ENCODE data around the gene MGAT4A. TPM values are rescaled to one million over a fixed set of nuclear protein-coding genes. Genes with fewer than 3 reads are reported as not detected.

MGAT4A gene
- total and polyA plus RNA-seq, 2 of the 8 experiments (the other 6 are each of a cell fraction or from before 2014, with no cell fraction given): 1.4 to 7.7 TPM

GRCh38 chr2:98764499-98764898, 33.6 kb upstream of the MGAT4A start:
- H3K79me2 ChIP-seq (ENCODE audit: control insufficient read depth in 1 of 2, insufficient read depth in 2 of 2, low read length in 2 of 2): no peaks in the 10 kb centered on the region
- no peaks in the 10 kb centered on the region for H3K23me2 ChIP-seq (ENCODE audit: low read depth, low read length)
- H3K36me3 ChIP-seq (ENCODE audit: control insufficient read depth in 2 of 4, insufficient read depth in 4 of 4, low read length in 3 of 4): no peaks in the 10 kb centered on the region
- no peak overlapping the region for H3K27ac ChIP-seq (ENCODE audit: low read depth, low read length)
- H3K4me3 ChIP-seq (ENCODE audit: extremely low read depth in 1 of 4, insufficient read depth in 2 of 4, low read depth in 3 of 4, low read length in 4 of 4): no peak overlapping the region
- H2BK12ac ChIP-seq (ENCODE audit: low read depth, low read length): no peak overlapping the region
- no peak overlapping the region for H3K4ac ChIP-seq (replicated peaks; ENCODE audit: insufficient read length, low read depth, low read length)
- POLR2A ChIA-PET (ENCODE audit: partially characterized antibody): no interaction called here
- no peaks in the 10 kb centered on the region for H3K9me3 ChIP-seq (ENCODE audit: insufficient read depth in 2 of 2, low read depth in 1 of 2, low read length in 1 of 2)
- no peak overlapping the region for H3K23ac ChIP-seq (ENCODE audit: insufficient read length)
- H3K18ac ChIP-seq (ENCODE audit: extremely low read depth, low read length): no peak overlapping the region
- no peaks in the 10 kb centered on the region for H3K27me3 ChIP-seq (replicated peaks in 1 of 4; ENCODE audit: control insufficient read depth in 3 of 4, extremely low read depth in 1 of 4, insufficient read depth in 3 of 4, low read length in 3 of 4)
- FAIRE-seq (no peak), DNase-seq (ENCODE audit: low read depth in 1 of 2, low spot score in 2 of 2) (no peak)
- H3K56ac ChIP-seq (replicated peaks; ENCODE audit: insufficient read length, low read depth, low read length): no peak overlapping the region
- no peak overlapping the region for H2BK15ac ChIP-seq (ENCODE audit: low read length)
- H4K91ac ChIP-seq (replicated peaks; ENCODE audit: insufficient read length, low read length): no peak overlapping the region
- no peak overlapping the region; the same call in 1 of the 2 replicates for H4K8ac ChIP-seq (ENCODE audit: extremely low read depth, insufficient read depth, low read length)
- 85% methylated on average over 4 of the region's 4 CpGs; no CpG with 5 or more reads in 1 of the 2 experiments for WGBS, 2 experiments (ENCODE audit: extremely low coverage in 1 of 2, insufficient coverage in 1 of 2, insufficient read length in 1 of 2, insufficient replicate concordance in 2 of 2, low coverage in 1 of 2, low lambda C conversion rate in 2 of 2, missing lambda C conversion rate in 1 of 2)
- no peak for TF ChIP-seq RXRA (IDR thresholded peaks at IDR 0.05; ENCODE audit: insufficient read depth, low read depth, low read length)
- TF ChIP-seq NRF1 (IDR thresholded peaks at IDR 0.05; ENCODE audit: low read depth, low read length): no peak
- no peak for TF ChIP-seq USF2 (IDR thresholded peaks at IDR 0.05; ENCODE audit: low read length)
- no peak for TF ChIP-seq TAF1 (IDR thresholded peaks at IDR 0.05; ENCODE audit: low read depth, low read length)
- TF ChIP-seq EGR1 (IDR thresholded peaks at IDR 0.05; ENCODE audit: borderline replicate concordance, low read depth, low read length): no peak
- no peak for TF ChIP-seq HDAC6 (IDR thresholded peaks at IDR 0.05; ENCODE audit: low read depth, low read length)
- TF ChIP-seq POLR2AphosphoS5 (IDR thresholded peaks at IDR 0.05; ENCODE audit: low read depth, low read length): no peak
- TF ChIP-seq HDAC2 (IDR thresholded peaks at IDR 0.05; ENCODE audit: borderline replicate concordance in 1 of 2, low read depth in 2 of 2, low read length in 2 of 2): no peak
- no peak for TF ChIP-seq GTF2F1 (IDR thresholded peaks at IDR 0.05; ENCODE audit: borderline replicate concordance, low read depth, low read length)
- no peak for TF ChIP-seq SP2 (IDR thresholded peaks at IDR 0.05; ENCODE audit: low read length)
- TF ChIP-seq PHF8 (conservative IDR thresholded peaks at IDR 0.05; ENCODE audit: low read depth, low read length): no peak
- no peak for TF ChIP-seq YY1 (IDR thresholded peaks at IDR 0.05; ENCODE audit: low read depth, low read length)
- no peak for TF ChIP-seq POU5F1 (IDR thresholded peaks at IDR 0.05; ENCODE audit: low read depth, low read length)
- TF ChIP-seq CEBPB (IDR thresholded peaks at IDR 0.05; ENCODE audit: low read depth, low read length): no peak
- H2BK120ac ChIP-seq (replicated peaks; ENCODE audit: low read depth, low read length): no peak overlapping the region
- H3K4me2 ChIP-seq (ENCODE audit: insufficient read depth in 1 of 2, low read depth in 2 of 2, low read length in 2 of 2): no peak overlapping the region
- CTCF ChIA-PET (ENCODE audit: partially characterized antibody): interaction anchor here (0.9 kb wide), 1 partner anchor 12 kb away, joined by 3 read pairs; no protein-coding TSS in a partner anchor
- H3K9ac ChIP-seq (replicated peaks in 1 of 4; ENCODE audit: extremely low read depth in 1 of 4, low read depth in 3 of 4, low read length in 3 of 4): no peak overlapping the region
- H2BK20ac ChIP-seq (ENCODE audit: low read length): no peak overlapping the region
- H2BK5ac ChIP-seq (ENCODE audit: low read depth, low read length): no peak overlapping the region
- H2AK5ac ChIP-seq (ENCODE audit: low read depth, low read length): no peak overlapping the region
- no peaks in the 10 kb centered on the region for H3K4me1 ChIP-seq (replicated peaks in 1 of 4; ENCODE audit: control insufficient read depth in 3 of 4, insufficient read depth in 4 of 4, low read length in 3 of 4)
- no peak overlapping the region for H3K14ac ChIP-seq (ENCODE audit: insufficient read length)
- no peaks in the 10 kb centered on the region for H3K79me1 ChIP-seq (ENCODE audit: low read depth, low read length)
- no peak overlapping the region for H2AFZ ChIP-seq (ENCODE audit: low read length)
- H4K20me1 ChIP-seq (replicated peaks in 1 of 2; ENCODE audit: control insufficient read depth in 1 of 2, insufficient read depth in 2 of 2, low read length in 2 of 2): no peaks in the 10 kb centered on the region
- no peak overlapping the region for H4K5ac ChIP-seq (ENCODE audit: insufficient read length, low read depth, low read length)

Data from H1 (cell line).